Motor neuron (in vitro differentiated cells): ENCODE data around the gene RASSF8. TPM values are rescaled to one million over a fixed set of nuclear protein-coding genes. Genes with fewer than 3 reads are reported as not detected.
"Not testable (repeated sequence)": the region's sequence is repeated elsewhere in the genome, so short reads cannot be mapped to it uniquely, and the experiment has no call there.

ENCODE experiments used
- ATAC-seq, 8 experiments: fragments of 200-7000 bp; cut with Tn5 transposase; replicated peaks in 6 of 8; 2 replicates each; pipeline ENCODE4 v1.8.0; 2021; ENCODE audit warnings: mild to moderate bottlenecking in 8 of 8, moderate library complexity in 8 of 8
- H3K27ac ChIP-seq, 2 donors: fragments of 250-450 bp; sonication (Bioruptor Pico); 2 replicates each; pipeline ENCODE4 v1.9.0; 2021; ENCODE audit warnings: antibody characterized with exemption in 2 of 2, mild to moderate bottlenecking in 2 of 2, moderate library complexity in 1 of 2
- H3K4me1 ChIP-seq, 2 donors: fragments of 250-450 bp; sonication (Bioruptor Pico); replicated peaks in 1 of 2; 2 replicates each; pipeline ENCODE4 v1.6.1; 2021; ENCODE audit warnings: antibody characterized with exemption in 2 of 2, mild to moderate bottlenecking in 2 of 2, moderate library complexity in 1 of 2
- H3K4me3 ChIP-seq, 5 donors: fragments of 250-450 bp; sonication (Bioruptor Pico); 2 replicates each; pipeline ENCODE4 v1.9.0; 2021; ENCODE audit warnings: antibody characterized with exemption in 5 of 5, mild to moderate bottlenecking in 5 of 5, moderate library complexity in 4 of 5
- WGBS, 10 experiments: fragments of 450-650 bp; shearing (Covaris generic); methylation state at CpG; one replicate each; pipeline ENCODE4 v1.0.0; 2022; 5-methylcytosine and 5-hydroxymethylcytosine counted together
- in situ Hi-C, 9 experiments: fragments of 400-800 bp; cut with MboI; loops; one replicate each; pipeline ENCODE4 v1.15.0; 2021; ENCODE audit warnings: low sequenced_read_pairs in 9 of 9, low pct_unique_long_range_greater_than_20kb in 2 of 9; ENCODE audit not compliant: unreplicated experiment in 9 of 9
- total RNA-seq, 8 experiments: library from RNA; unstranded; fragments of 300-600 nt; gene quantifications; 2 replicates each; pipeline versions ENCODE4 v1.2.3 to v1.2.4, GENCODE V29; 2022

RASSF8 gene
- total RNA-seq, 8 experiments from 2014 or later = 17.3 to 91.7 (median 37.2) TPM

- Histone ChIP-seq H3K4me1 (peaks cover 9 to 13% of the 10 kb centered on the region in 2 donors), H3K4me3 (no peak overlapping the region), H3K27ac (no peak overlapping the region)
- 47 to 91% (median 77%) methylated on average over 4 to 10 of the region's 10 CpGs for WGBS, 10 experiments
- peak in 6 of 8 experiments; percentile 40 to 59 (median 58) for ATAC-seq
- in situ Hi-C loops = no loop called here
These were observed 84.9 kb downstream of the RASSF8 start for GRCh38 chr12:26043135-26044006.

DNA sequence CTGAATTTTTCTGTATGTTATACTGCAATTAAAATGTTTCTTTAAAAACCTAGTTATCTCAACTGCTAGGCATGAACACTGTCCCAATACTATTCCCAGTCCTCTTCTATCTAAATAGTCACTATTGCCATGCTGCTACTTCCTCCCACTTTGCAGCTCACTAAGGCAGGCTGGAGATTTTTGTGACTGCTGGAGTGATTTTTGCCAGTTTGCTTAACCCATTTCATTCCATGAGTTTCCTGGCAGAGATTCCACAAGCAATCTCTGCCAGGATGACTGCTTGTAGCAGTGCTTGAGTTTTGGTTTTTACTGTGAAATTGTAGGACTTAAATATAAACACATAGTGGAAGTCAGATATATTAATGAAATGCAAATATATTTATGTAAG is 85.5 kb downstream of the RASSF8 start:
- in situ Hi-C loops = no loop called here

GRCh38 chr12:26044592-26044991 is 86.1 kb downstream of the RASSF8 start:
- no peak for ATAC-seq
- H3K4me1 ChIP-seq = peaks cover 9 to 13% of the 10 kb centered on the region in 2 donors
- no peak overlapping the region for H3K4me3 ChIP-seq
- WGBS, 10 experiments = 80 to 100% (median 100%) methylated on average over 1 of the region's 1 CpG; no CpG with 5 or more reads in 2 of the 10 experiments
- no peak overlapping the region for H3K27ac ChIP-seq
- in situ Hi-C loops = no loop called here

More for the DNA sequence above, 85.5 kb downstream of the RASSF8 start:
- H3K27ac ChIP-seq = no peak overlapping the region
- ATAC-seq = peak in 1 of 8 experiments; percentile 19
- H3K4me3 ChIP-seq = no peak overlapping the region
- H3K4me1 ChIP-seq = peaks cover 9 to 13% of the 10 kb centered on the region in 2 donors

- in situ Hi-C loops = no loop called here
- ATAC-seq = no peak
These were observed 87.7 kb downstream of the RASSF8 start for GRCh38 chr12:26046203-26046602.

GRCh38 chr12:26046906-26047305 is 88.4 kb downstream of the RASSF8 start:
- no peak for ATAC-seq
- Histone ChIP-seq H3K27ac (no peak overlapping the region), H3K4me1 (peaks cover 9 to 13% of the 10 kb centered on the region in 2 donors), H3K4me3 (no peak overlapping the region)
- WGBS, 10 experiments = 13 to 100% (median 83%) methylated on average over 1 of the region's 1 CpG; no CpG with 5 or more reads in 1 of the 10 experiments
- in situ Hi-C loops = no loop called here

More at GRCh38 chr12:26046203-26046602, 87.7 kb downstream of the RASSF8 start:
- H3K4me3 ChIP-seq = no peak overlapping the region
- peaks cover 9 to 13% of the 10 kb centered on the region in 2 donors for H3K4me1 ChIP-seq
- no peak overlapping the region for H3K27ac ChIP-seq

DNA sequence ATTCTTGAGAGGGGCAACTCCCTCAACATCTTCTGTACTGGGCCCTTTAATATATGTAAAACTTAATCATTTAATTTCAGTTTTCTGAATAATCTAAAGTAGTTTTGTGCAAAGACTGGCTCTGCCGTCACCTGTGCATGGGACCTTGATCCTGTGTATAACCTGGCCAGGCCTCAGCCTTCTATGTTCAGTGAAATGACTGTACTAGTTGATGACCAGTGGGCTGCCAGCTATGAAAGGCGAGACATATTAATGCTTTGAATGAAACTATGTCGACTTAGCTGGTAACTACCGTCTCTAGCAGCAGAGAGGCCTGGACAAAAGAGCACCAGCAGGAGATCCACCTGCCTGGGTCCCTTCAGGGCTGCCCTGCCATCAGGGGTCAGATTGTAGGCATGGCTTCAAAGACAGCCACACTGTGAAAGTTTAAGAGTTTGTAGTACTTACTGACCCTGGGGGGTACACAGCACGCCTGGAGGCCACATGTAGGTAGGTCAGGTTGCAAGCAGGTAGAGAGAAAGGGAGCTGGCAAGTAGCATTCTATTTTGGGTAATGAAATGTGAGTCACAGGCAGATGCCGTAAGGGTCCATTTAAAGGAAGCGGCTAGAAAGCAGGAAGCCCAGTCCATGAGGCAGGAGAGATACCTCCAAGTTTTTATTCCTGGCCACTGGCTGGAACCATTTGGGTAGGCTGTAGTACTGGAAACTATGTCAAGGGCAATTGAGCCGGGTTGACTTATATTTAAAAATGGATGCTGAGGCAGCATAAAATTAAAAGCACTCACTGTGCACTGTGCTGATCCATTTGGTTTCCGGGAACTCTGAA is 89.1 kb downstream of the RASSF8 start:
- H3K27ac ChIP-seq = no peak overlapping the region
- peaks cover 9 to 12% of the 10 kb centered on the region in 2 donors for H3K4me1 ChIP-seq
- in situ Hi-C loops = no loop called here
- WGBS, 10 experiments = 84 to 100% (median 98%) methylated on average over 1 to 9 of the region's 9 CpGs
- ATAC-seq = no peak
- no peak overlapping the region for H3K4me3 ChIP-seq

GRCh38 chr12:26052652-26053051 is 94.2 kb downstream of the RASSF8 start:
- no peak for ATAC-seq
- in situ Hi-C loops = no loop called here

DNA sequence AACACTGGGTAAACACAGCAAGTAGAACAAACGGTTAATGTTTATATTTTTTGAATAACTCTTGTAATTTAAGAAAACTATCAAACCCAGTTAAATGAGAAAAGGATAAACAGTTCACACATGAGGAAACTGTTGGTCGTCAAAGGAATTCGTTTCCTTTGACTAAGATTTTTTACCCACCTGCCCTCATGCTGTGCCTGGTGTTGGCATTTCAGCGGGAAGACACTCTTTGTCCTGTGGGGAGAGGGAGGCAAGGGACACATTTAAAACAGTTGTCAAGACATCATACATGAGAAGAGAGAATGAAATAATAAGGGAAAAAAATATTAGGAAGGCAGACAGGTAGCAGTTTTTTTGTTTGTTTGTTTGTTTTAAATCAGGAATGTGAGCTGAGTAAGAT is 95.9 kb downstream of the RASSF8 start:
- in situ Hi-C loops = no loop called here
- ATAC-seq = no peak

More at GRCh38 chr12:26052652-26053051, 94.2 kb downstream of the RASSF8 start:
- H3K4me1 ChIP-seq = no peaks in the 10 kb centered on the region
- no peak overlapping the region for H3K4me3 ChIP-seq
- WGBS, 10 experiments = 44 to 100% (median 81%) methylated on average over 2 to 4 of the region's 4 CpGs
- H3K27ac ChIP-seq = no peak overlapping the region

GRCh38 chr12:26055087-26055486 is 96.6 kb downstream of the RASSF8 start:
- WGBS, 10 experiments = 76 to 100% (median 93%) methylated on average over 1 to 2 of the region's 2 CpGs; no CpG with 5 or more reads in 5 of the 10 experiments
- no peak for ATAC-seq
- H3K4me3 ChIP-seq = no peak overlapping the region
- H3K27ac ChIP-seq = no peak overlapping the region
- H3K4me1 ChIP-seq = no peaks in the 10 kb centered on the region
- in situ Hi-C loops = no loop called here

More for the DNA sequence above, 95.9 kb downstream of the RASSF8 start:
- Histone ChIP-seq H3K4me3 (no peak overlapping the region), H3K4me1 (no peaks in the 10 kb centered on the region), H3K27ac (no peak overlapping the region)
- WGBS, 10 experiments = 58 to 93% (median 74%) methylated on average over 1 to 4 of the region's 4 CpGs

GRCh38 chr12:26056335-26056734 is 97.9 kb downstream of the RASSF8 start:
- H3K27ac ChIP-seq = no peak overlapping the region
- no peak overlapping the region for H3K4me3 ChIP-seq
- in situ Hi-C loops = no loop called here
- no peaks in the 10 kb centered on the region for H3K4me1 ChIP-seq
- WGBS, 10 experiments = 57 to 100% (median 100%) methylated on average over 1 of the region's 1 CpG; no CpG with 5 or more reads in 2 of the 10 experiments
- ATAC-seq = no peak

DNA sequence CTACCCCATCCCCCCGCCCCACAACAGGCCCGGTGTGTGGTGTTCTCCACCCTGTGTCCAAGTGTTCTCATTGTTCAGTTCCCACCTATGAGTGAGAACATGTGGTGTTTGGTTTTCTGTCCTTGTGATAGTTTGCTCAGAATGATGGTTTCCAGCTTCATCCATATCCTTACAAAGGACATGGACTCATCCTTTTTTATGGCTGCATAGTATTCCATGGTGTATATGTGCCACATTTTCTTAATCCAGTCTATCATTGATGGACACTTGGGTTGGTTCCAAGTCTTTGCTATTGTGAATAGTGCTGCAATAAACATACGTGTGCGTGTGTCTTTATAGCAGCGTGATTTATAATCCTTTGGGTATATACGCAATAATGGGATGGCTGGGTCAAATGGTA is 98.8 kb downstream of the RASSF8 start:
- in situ Hi-C loops, H3K4me1 ChIP-seq, ATAC-seq, H3K4me3 ChIP-seq, H3K27ac ChIP-seq: not testable (repeated sequence)
- 100% methylated on average over 2 of the region's 6 CpGs; no CpG with 5 or more reads in 8 of the 10 experiments for WGBS, 10 experiments

GRCh38 chr12:26058308-26058707 is 99.8 kb downstream of the RASSF8 start:
- in situ Hi-C loops = no loop called here
- ATAC-seq = no peak

GRCh38 chr12:26058818-26059217 is 100.3 kb downstream of the RASSF8 start:
- no peak overlapping the region for H3K27ac ChIP-seq
- in situ Hi-C loops = no loop called here
- no peak overlapping the region for H3K4me3 ChIP-seq
- no peaks in the 10 kb centered on the region for H3K4me1 ChIP-seq
- ATAC-seq = no peak
- 86 to 100% (median 96%) methylated on average over 1 of the region's 1 CpG; no CpG with 5 or more reads in 2 of the 10 experiments for WGBS, 10 experiments

More at GRCh38 chr12:26058308-26058707, 99.8 kb downstream of the RASSF8 start:
- 70 to 100% (median 91%) methylated on average over 1 to 8 of the region's 8 CpGs; no CpG with 5 or more reads in 2 of the 10 experiments for WGBS, 10 experiments
- Histone ChIP-seq H3K27ac (no peak overlapping the region), H3K4me1 (no peaks in the 10 kb centered on the region), H3K4me3 (no peak overlapping the region)
